Measurements from ENCODE around the gene SLC25A21. TPM values are rescaled to one million over a fixed set of nuclear protein-coding genes. Genes with fewer than 3 reads are reported as not detected.

The SLC25A21 gene
- total RNA-seq, 4 donors from 2014 or later: 0.39 to 3.3 (median 1.2) TPM

DNA sequence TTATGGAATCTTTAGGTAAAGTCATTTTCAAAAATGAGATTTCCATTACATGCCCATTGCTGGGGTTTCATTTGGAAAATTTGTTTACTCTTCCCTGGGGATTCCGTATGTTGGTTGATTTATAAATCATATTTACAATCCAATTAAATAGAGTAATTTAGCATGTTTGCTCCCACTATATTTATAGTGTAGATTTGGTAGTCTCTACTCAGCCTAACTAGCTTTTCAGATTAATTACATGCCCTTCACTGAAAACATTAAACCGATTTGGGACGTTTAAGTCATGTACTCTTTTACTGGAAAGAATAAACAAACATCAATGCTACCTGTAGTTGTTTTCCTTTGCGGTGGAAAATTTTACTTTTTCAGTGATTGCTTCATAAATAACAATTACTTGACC, 500.3 kb downstream of the SLC25A21 start:
- peaks cover 0 to 3% (median 1%) of the 10 kb centered on the region in 4 donors for H3K4me1 ChIP-seq
- no peak overlapping the region for H3K27ac ChIP-seq (replicated peaks in 1 of 4)
- WGBS: 80% methylated on average over 4 of the region's 4 CpGs
- no peak overlapping the region for H3K4me3 ChIP-seq
- intact Hi-C loops (cut with DNase I): no loop called here
- H3K36me3 ChIP-seq: no peaks in the 10 kb centered on the region
- no peaks in the 10 kb centered on the region for H3K9me3 ChIP-seq
- DNase-seq (ENCODE audit: extremely low spot score): no peak
- peaks cover 0 to 77% (median 24%) of the 10 kb centered on the region in 4 donors for H3K27me3 ChIP-seq
- TF ChIP-seq POLR2A (IDR thresholded peaks at IDR 0.05; ENCODE audit: low read depth) (no peak), POLR2AphosphoS5 (IDR thresholded peaks at IDR 0.05) (no peak), EP300 (IDR thresholded peaks at IDR 0.05) (no peak)
- TF ChIP-seq, protein P1, sequence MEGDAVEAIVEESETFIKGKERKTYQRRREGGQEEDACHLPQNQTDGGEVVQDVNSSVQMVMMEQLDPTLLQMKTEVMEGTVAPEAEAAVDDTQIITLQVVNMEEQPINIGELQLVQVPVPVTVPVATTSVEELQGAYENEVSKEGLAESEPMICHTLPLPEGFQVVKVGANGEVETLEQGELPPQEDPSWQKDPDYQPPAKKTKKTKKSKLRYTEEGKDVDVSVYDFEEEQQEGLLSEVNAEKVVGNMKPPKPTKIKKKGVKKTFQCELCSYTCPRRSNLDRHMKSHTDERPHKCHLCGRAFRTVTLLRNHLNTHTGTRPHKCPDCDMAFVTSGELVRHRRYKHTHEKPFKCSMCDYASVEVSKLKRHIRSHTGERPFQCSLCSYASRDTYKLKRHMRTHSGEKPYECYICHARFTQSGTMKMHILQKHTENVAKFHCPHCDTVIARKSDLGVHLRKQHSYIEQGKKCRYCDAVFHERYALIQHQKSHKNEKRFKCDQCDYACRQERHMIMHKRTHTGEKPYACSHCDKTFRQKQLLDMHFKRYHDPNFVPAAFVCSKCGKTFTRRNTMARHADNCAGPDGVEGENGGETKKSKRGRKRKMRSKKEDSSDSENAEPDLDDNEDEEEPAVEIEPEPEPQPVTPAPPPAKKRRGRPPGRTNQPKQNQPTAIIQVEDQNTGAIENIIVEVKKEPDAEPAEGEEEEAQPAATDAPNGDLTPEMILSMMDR (IDR thresholded peaks at IDR 0.05): no peak

DNA sequence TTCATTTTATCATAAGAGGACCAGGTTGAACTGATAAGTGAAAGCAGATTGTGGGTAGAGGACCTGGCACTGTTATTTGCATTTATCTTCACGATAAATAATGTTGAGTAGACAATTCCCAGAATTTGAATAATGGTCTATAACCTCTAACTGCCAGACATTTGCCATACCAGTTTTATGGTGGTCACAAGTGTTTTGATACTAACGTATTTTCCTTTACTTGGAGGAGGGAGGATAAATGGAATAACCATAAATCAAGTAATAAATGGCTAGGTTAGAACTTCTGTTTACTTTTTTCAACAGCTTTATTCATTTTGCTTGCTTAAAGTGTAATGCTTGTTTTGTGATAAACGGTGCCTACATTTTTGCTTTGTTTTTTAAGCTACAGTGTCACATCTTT, 501.3 kb downstream of the SLC25A21 start:
- TF ChIP-seq EP300 (IDR thresholded peaks at IDR 0.05) (no peak), POLR2AphosphoS5 (IDR thresholded peaks at IDR 0.05) (no peak), POLR2A (IDR thresholded peaks at IDR 0.05; ENCODE audit: low read depth) (no peak)
- TF ChIP-seq, protein P1 (IDR thresholded peaks at IDR 0.05): no peak
- WGBS: 78% methylated on average over 3 of the region's 3 CpGs
- H3K4me3 ChIP-seq: no peak overlapping the region
- H3K27me3 ChIP-seq: peaks cover 5 to 84% (median 33%) of the 10 kb centered on the region in 4 donors
- no peak overlapping the region for H3K27ac ChIP-seq (replicated peaks in 1 of 4)
- H3K9me3 ChIP-seq: no peaks in the 10 kb centered on the region
- DNase-seq (ENCODE audit: extremely low spot score): no peak
- H3K4me1 ChIP-seq: peaks cover 6 to 13% (median 11%) of the 10 kb centered on the region in 4 donors
- intact Hi-C loops (cut with DNase I): no loop called here
- no peaks in the 10 kb centered on the region for H3K36me3 ChIP-seq

GRCh38 chr14:36667679-36668078, 504.7 kb downstream of the SLC25A21 start:
- DNase-seq (ENCODE audit: extremely low spot score): no peak
- Histone ChIP-seq H3K4me3 (no peak overlapping the region), H3K9me3 (no peaks in the 10 kb centered on the region), H3K27me3 (peaks cover 16 to 95% (median 64%) of the 10 kb centered on the region in 4 donors), H3K27ac (replicated peaks in 1 of 4) (no peak overlapping the region), H3K4me1 (peaks cover 24 to 38% (median 33%) of the 10 kb centered on the region in 4 donors), H3K36me3 (no peaks in the 10 kb centered on the region)
- TF ChIP-seq POLR2A (IDR thresholded peaks at IDR 0.05; ENCODE audit: low read depth) (no peak), EP300 (IDR thresholded peaks at IDR 0.05) (no peak), POLR2AphosphoS5 (IDR thresholded peaks at IDR 0.05) (no peak)
- TF ChIP-seq, protein P1 (IDR thresholded peaks at IDR 0.05): no peak
- intact Hi-C loops (cut with DNase I): no loop called here
- 18% methylated on average over 4 of the region's 4 CpGs for WGBS

DNA sequence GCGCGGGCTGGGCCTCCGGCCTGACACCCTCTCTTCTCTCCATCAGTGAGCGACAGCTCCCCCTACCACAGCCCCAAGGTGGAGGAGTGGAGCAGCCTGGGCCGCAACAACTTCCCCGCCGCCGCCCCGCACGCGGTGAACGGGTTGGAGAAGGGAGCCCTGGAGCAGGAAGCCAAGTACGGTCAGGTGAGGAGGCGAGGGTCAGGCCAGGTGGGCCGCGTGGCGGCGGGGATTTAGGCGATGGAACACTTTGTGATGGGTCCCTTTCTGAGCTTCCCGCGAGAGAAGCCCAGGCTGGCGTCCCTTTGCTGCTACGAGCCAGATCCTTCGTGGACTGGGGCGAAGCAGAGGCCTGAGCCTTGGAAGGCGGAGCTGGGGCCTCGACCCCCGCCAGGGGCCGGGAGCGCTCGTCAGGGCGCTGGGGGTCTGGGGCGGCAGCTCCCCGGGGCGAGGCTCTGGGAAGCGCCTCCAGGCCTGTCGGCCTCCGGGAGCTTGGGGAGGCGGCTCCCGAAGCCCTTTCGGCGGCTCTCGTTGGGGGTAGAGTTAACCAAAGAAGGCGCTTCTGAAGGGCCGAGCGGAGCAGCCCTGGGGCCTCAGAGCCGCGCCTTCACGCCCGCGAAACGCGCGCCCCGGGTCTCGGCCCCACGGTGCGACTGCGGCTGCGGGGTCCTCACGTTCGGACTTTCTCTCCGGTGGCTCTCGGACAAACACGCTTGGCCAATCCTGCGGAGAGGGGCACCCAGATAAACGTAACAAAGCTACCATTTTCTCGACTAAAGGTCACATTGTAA, 505.8 kb downstream of the SLC25A21 start:
- H3K4me3 ChIP-seq: peak overlapping the region in 3 of 4 donors; percentile 13 to 21 (median 20)
- H3K27ac ChIP-seq (replicated peaks in 1 of 4): no peak overlapping the region
- H3K4me1 ChIP-seq: peaks cover 32 to 49% (median 43%) of the 10 kb centered on the region in 4 donors
- DNase-seq (ENCODE audit: extremely low spot score): no peak
- 13% methylated on average over 33 of the region's 68 CpGs for WGBS
- intact Hi-C loops (cut with DNase I): no loop called here
- no peaks in the 10 kb centered on the region for H3K9me3 ChIP-seq
- H3K36me3 ChIP-seq: no peaks in the 10 kb centered on the region
- peaks cover 17 to 95% (median 70%) of the 10 kb centered on the region in 4 donors for H3K27me3 ChIP-seq
- TF ChIP-seq, protein P1 (IDR thresholded peaks at IDR 0.05): no peak
- no peak for TF ChIP-seq EP300 (IDR thresholded peaks at IDR 0.05)
